Spinal cord (tissue), 10 donors: Measurements from ENCODE around the gene PTGR2. TPM values are rescaled to one million over a fixed set of nuclear protein-coding genes. Genes with fewer than 3 reads are reported as not detected.
"Not testable (repeated sequence)": the region's sequence is repeated elsewhere in the genome, so short reads cannot be mapped to it uniquely, and the experiment has no call there.

Source experiments
- DNase-seq, 6 donors: peaks; one replicate each; pipeline versions ENCODE4 v3.0.0 to v3.0.0-alpha.2; 2013 to 2015; ENCODE audit warnings: low spot score in 6 of 6, low read depth in 4 of 6
- H3K27ac ChIP-seq: one replicate; pipeline ENCODE4 v1.5.1; 2013; ENCODE audit warnings: low read depth, low read length, control low read depth
- H3K27me3 ChIP-seq: one replicate; pipeline ENCODE4 v1.6.1; 2013; ENCODE audit warnings: low read length; ENCODE audit not compliant: control insufficient read depth, insufficient read depth
- H3K36me3 ChIP-seq: one replicate; pipeline ENCODE4 v1.6.1; 2013; ENCODE audit warnings: low read length; ENCODE audit not compliant: control insufficient read depth, insufficient read depth
- H3K4me1 ChIP-seq: one replicate; pipeline ENCODE4 v1.6.1; 2013; ENCODE audit warnings: low read length; ENCODE audit not compliant: control insufficient read depth, insufficient read depth
- H3K4me3 ChIP-seq: one replicate; pipeline ENCODE4 v1.5.1; 2013; ENCODE audit warnings: low read depth, low read length, control low read depth
- H3K9me3 ChIP-seq: one replicate; pipeline ENCODE4 v1.6.1; 2013; ENCODE audit warnings: low read length; ENCODE audit not compliant: control insufficient read depth, insufficient read depth
- WGBS: methylation state at CpG from one replicate; pipeline ENCODE4 v1.1.5; 2013; ENCODE audit warnings: missing lambda C conversion rate; ENCODE audit not compliant: insufficient coverage; 5-methylcytosine and 5-hydroxymethylcytosine counted together
- polyA plus RNA-seq, 2 donors: library from polyadenylated mRNA; unstranded; fragments of 120-200 nt; gene quantifications; one replicate each; pipeline ENCODE4 v1.2.1, GENCODE V29; 2013; ENCODE audit not compliant: insufficient read length in 2 of 2
- total RNA-seq, 2 donors: library from RNA; depleted of rRNA in 1 of 2; stranded (reverse); fragments of 120-200 nt in 1 of 2; fragments of >200 nt in 1 of 2; gene quantifications; one replicate each; pipeline versions ENCODE4 v1.2.3 to v1.2.4, GENCODE V29; 2013 to 2014
- donor health status: healthy.

Gene PTGR2
- total and polyA plus RNA-seq, 4 donors = 10.8 to 16.5 (median 14.2) TPM

- DNase-seq = peak in 2 of 6 donors; percentile 11 to 25
- peak overlapping the region; percentile 67 for H3K27ac ChIP-seq
- WGBS = 45% methylated on average over 1 of the region's 4 CpGs
Observed at GRCh38 chr14:73816393-73816816, 35.2 kb upstream of the PTGR2 start.

GRCh38 chr14:73817020-73817655 lies 34.5 kb upstream of the PTGR2 start:
- peak overlapping the region; percentile 67 for H3K27ac ChIP-seq

More at GRCh38 chr14:73816393-73816816, 35.2 kb upstream of the PTGR2 start:
- Histone ChIP-seq H3K4me3 (no peak overlapping the region), H3K4me1 (no peaks in the 10 kb centered on the region), H3K9me3 (no peaks in the 10 kb centered on the region), H3K36me3 (no peaks in the 10 kb centered on the region), H3K27me3 (no peaks in the 10 kb centered on the region)

GRCh38 chr14:73818821-73819220 lies 32.8 kb upstream of the PTGR2 start:
- no peaks in the 10 kb centered on the region for H3K9me3 ChIP-seq
- DNase-seq = no peak
- no peaks in the 10 kb centered on the region for H3K4me1 ChIP-seq
- H3K36me3 ChIP-seq = no peaks in the 10 kb centered on the region
- no peaks in the 10 kb centered on the region for H3K27me3 ChIP-seq
- 90% methylated on average over 6 of the region's 9 CpGs for WGBS
- H3K4me3 ChIP-seq = no peak overlapping the region
- H3K27ac ChIP-seq = no peak overlapping the region

More at GRCh38 chr14:73817020-73817655, 34.5 kb upstream of the PTGR2 start:
- Histone ChIP-seq H3K4me1 (no peaks in the 10 kb centered on the region), H3K9me3 (no peaks in the 10 kb centered on the region), H3K27me3 (no peaks in the 10 kb centered on the region), H3K36me3 (no peaks in the 10 kb centered on the region), H3K4me3 (no peak overlapping the region)
- 82% methylated on average over 2 of the region's 7 CpGs for WGBS
- DNase-seq = no peak

GRCh38 chr14:73820631-73821030 lies 31.0 kb upstream of the PTGR2 start:
- 62% methylated on average over 2 of the region's 3 CpGs for WGBS
- Histone ChIP-seq H3K4me3 (no peak overlapping the region), H3K9me3 (no peaks in the 10 kb centered on the region), H3K27me3 (no peaks in the 10 kb centered on the region), H3K4me1 (peaks cover 3% of the 10 kb centered on the region), H3K27ac (no peak overlapping the region), H3K36me3 (no peaks in the 10 kb centered on the region)
- no peak for DNase-seq

GRCh38 chr14:73823339-73823885 lies 28.2 kb upstream of the PTGR2 start:
- Histone ChIP-seq H3K27me3 (no peaks in the 10 kb centered on the region), H3K27ac (no peak overlapping the region), H3K4me1 (peaks cover 3% of the 10 kb centered on the region), H3K4me3 (no peak overlapping the region), H3K36me3 (no peaks in the 10 kb centered on the region), H3K9me3 (no peaks in the 10 kb centered on the region)
- DNase-seq = no peak

- H3K27ac ChIP-seq = no peak overlapping the region
- no peak for DNase-seq
- no peaks in the 10 kb centered on the region for H3K36me3 ChIP-seq
- H3K27me3 ChIP-seq = no peaks in the 10 kb centered on the region
- no peak overlapping the region for H3K4me3 ChIP-seq
- 91% methylated on average over 4 of the region's 4 CpGs for WGBS
- peaks cover 3% of the 10 kb centered on the region for H3K4me1 ChIP-seq
- H3K9me3 ChIP-seq = no peaks in the 10 kb centered on the region
Observed at GRCh38 chr14:73824127-73824526, 27.5 kb upstream of the PTGR2 start.

GRCh38 chr14:73824536-73824935 lies 27.1 kb upstream of the PTGR2 start:
- Histone ChIP-seq H3K4me3 (no peak overlapping the region), H3K27ac (no peak overlapping the region), H3K27me3 (no peaks in the 10 kb centered on the region), H3K9me3 (no peaks in the 10 kb centered on the region), H3K4me1 (peaks cover 3% of the 10 kb centered on the region), H3K36me3 (no peaks in the 10 kb centered on the region)
- DNase-seq = no peak
- 78% methylated on average over 3 of the region's 8 CpGs for WGBS

- Histone ChIP-seq H3K27me3 (no peaks in the 10 kb centered on the region), H3K36me3 (no peaks in the 10 kb centered on the region), H3K27ac (no peak overlapping the region), H3K9me3 (no peaks in the 10 kb centered on the region), H3K4me3 (no peak overlapping the region), H3K4me1 (peaks cover 3% of the 10 kb centered on the region)
- 4% methylated on average over 4 of the region's 7 CpGs for WGBS
- peak in 5 of 6 donors; percentile 33 to 87 (median 55) for DNase-seq
Observed at GRCh38 chr14:73825551-73826188, 26.0 kb upstream of the PTGR2 start.

- not testable (repeated sequence) for H3K36me3 ChIP-seq, H3K27me3 ChIP-seq, H3K4me1 ChIP-seq, H3K4me3 ChIP-seq, DNase-seq, H3K27ac ChIP-seq, H3K9me3 ChIP-seq
- 93% methylated on average over 5 of the region's 7 CpGs for whole genome bisulfite sequencing
Observed at GRCh38 chr14:73827190-73827589, 24.4 kb upstream of the PTGR2 start.

- Histone ChIP-seq H3K4me3 (no peak overlapping the region), H3K27ac (no peak overlapping the region), H3K4me1 (peaks cover 11% of the 10 kb centered on the region), H3K36me3 (no peaks in the 10 kb centered on the region), H3K9me3 (no peaks in the 10 kb centered on the region), H3K27me3 (no peaks in the 10 kb centered on the region)
- no peak for DNase-seq
- 80% methylated on average over 1 of the region's 4 CpGs for WGBS
Observed at GRCh38 chr14:73829071-73829470, 22.6 kb upstream of the PTGR2 start.
